ENCODE data around the gene GIPC2.

- TF ChIP-seq DDX20 (tag; IDR thresholded peaks at IDR 0.05; ENCODE audit: low read depth) (no peak), NFE2L1 (tag; IDR thresholded peaks at IDR 0.05; ENCODE audit: borderline replicate concordance, low read depth) (no peak), ZNF707 (CRISPR knock-in tag; conservative IDR thresholded peaks at IDR 0.05) (no peak), NFIC (IDR thresholded peaks at IDR 0.05) (no peak), CTCF (IDR thresholded peaks at IDR 0.05 in 2 of 3, conservative IDR thresholded peaks at IDR 0.05 in 1 of 3; ENCODE audit: insufficient read depth in 2 of 3, low read depth in 1 of 3, low read length in 3 of 3) (no peak), E2F6 (IDR thresholded peaks at IDR 0.05; ENCODE audit: borderline replicate concordance in 1 of 2, extremely low read depth in 1 of 2, insufficient read depth in 1 of 2, insufficient read length in 1 of 2, low read depth in 1 of 2, low read length in 1 of 2, poor library complexity in 1 of 2, severe bottlenecking in 1 of 2) (no peak), MEF2A (IDR thresholded peaks at IDR 0.05; ENCODE audit: control insufficient read depth, low read depth, low read length) (no peak), ARNT (IDR thresholded peaks at IDR 0.05) (no peak), POLR2A (conservative IDR thresholded peaks at IDR 0.05) (no peak), CCAR2 (IDR thresholded peaks at IDR 0.05; ENCODE audit: low read depth, low read length) (no peak), DPF2 (IDR thresholded peaks at IDR 0.05) (no peak), FOXM1 (IDR thresholded peaks at IDR 0.05; ENCODE audit: low read depth) (no peak), FOXM1 (CRISPR knock-in tag; IDR thresholded peaks at IDR 0.05; ENCODE audit: low read depth) (no peak), ZNF644 (tag; IDR thresholded peaks at IDR 0.05; ENCODE audit: low read depth) (no peak)
Observed at GRCh38 chr1:78070210-78070609, 24.4 kb downstream of the GIPC2 start.

Data from K562 (cell line).